HepG2 (cell line): ENCODE results near the gene FUBP3. TPM values are rescaled to one million over a fixed set of nuclear protein-coding genes. Genes with fewer than 3 reads are reported as not detected.

Source experiments
- AKNA ChIP-seq: sonication (generic); formaldehyde crosslinking; IDR thresholded peaks from 2 replicates; pipeline ENCODE4 v1.4.0; 2020; ENCODE audit warnings: missing genetic modification reagents, borderline replicate concordance
- HOXA3 ChIP-seq: sonication (generic); formaldehyde crosslinking; IDR thresholded peaks from 2 replicates; pipeline ENCODE4 v1.5.0; 2020; ENCODE audit warnings: missing genetic modification reagents
- IRF2 ChIP-seq: IDR thresholded peaks from 2 replicates; pipeline ENCODE4 v1.6.1; 2018; ENCODE audit warnings: missing genetic modification reagents, missing compliant biosample characterization
- ZNF234 ChIP-seq: sonication (generic); formaldehyde crosslinking; conservative IDR thresholded peaks from 2 replicates; pipeline ENCODE4 v1.5.1; 2020; ENCODE audit warnings: mild to moderate bottlenecking, missing genetic modification reagents
- ZNF784 ChIP-seq: sonication (generic); formaldehyde crosslinking; IDR thresholded peaks from 2 replicates; pipeline ENCODE4 v1.5.1; 2020; ENCODE audit warnings: missing genetic modification reagents, mild to moderate bottlenecking, borderline replicate concordance
- polyA plus RNA-seq, 8 experiments: library from polyadenylated mRNA; depleted of rRNA in 3 of 8; stranded (reverse) in 7 of 8; unstranded in 1 of 8; fragments of >200 nt; fragmentation: Illumina TruSeq in 4 of 8; extraction: Trizol in 4 of 8; gene quantifications; 2 replicates each; pipeline versions ENCODE4 v1.2.1 to v1.2.3, GENCODE V29; 2011 to 2016; ENCODE audit warnings: low read depth in 4 of 8, missing spikeins in 1 of 8, mixed read lengths in 1 of 8; ENCODE audit not compliant: insufficient read depth in 1 of 8
- total RNA-seq, 5 experiments: library from RNA; depleted of rRNA; stranded (reverse); fragments of >200 nt; fragmentation: Illumina TruSeq; extraction: Trizol; gene quantifications; 2 replicates each; pipeline ENCODE4 v1.2.3, GENCODE V29; 2016; ENCODE audit warnings: low read depth in 1 of 5
- TF ChIP-seq, protein P1 (sequence below): sonication (generic); formaldehyde crosslinking; IDR thresholded peaks from 2 replicates; pipeline ENCODE4 v1.5.1; 2020; ENCODE audit warnings: mild to moderate bottlenecking, missing genetic modification reagents, moderate library complexity
- TF ChIP-seq, protein P2 (sequence below): sonication (generic); formaldehyde crosslinking; conservative IDR thresholded peaks from 2 replicates; pipeline ENCODE4 v1.8.0; 2022; ENCODE audit warnings: missing genetic modification reagents
- TF ChIP-seq, protein P3 (sequence below): sonication (generic); formaldehyde crosslinking; IDR thresholded peaks from 2 replicates; pipeline ENCODE4 v1.5.0; 2020; ENCODE audit warnings: mild to moderate bottlenecking, missing genetic modification reagents, borderline replicate concordance

The FUBP3 gene
- total and polyA plus RNA-seq, 2 of the 13 experiments (the other 11 are each of a cell fraction or from before 2014, with no cell fraction given): 28.7 to 40.0 TPM

GRCh38 chr9:130583271-130583670 lies 3.9 kb downstream of the FUBP3 start (continued):
- TF ChIP-seq, protein P1, sequence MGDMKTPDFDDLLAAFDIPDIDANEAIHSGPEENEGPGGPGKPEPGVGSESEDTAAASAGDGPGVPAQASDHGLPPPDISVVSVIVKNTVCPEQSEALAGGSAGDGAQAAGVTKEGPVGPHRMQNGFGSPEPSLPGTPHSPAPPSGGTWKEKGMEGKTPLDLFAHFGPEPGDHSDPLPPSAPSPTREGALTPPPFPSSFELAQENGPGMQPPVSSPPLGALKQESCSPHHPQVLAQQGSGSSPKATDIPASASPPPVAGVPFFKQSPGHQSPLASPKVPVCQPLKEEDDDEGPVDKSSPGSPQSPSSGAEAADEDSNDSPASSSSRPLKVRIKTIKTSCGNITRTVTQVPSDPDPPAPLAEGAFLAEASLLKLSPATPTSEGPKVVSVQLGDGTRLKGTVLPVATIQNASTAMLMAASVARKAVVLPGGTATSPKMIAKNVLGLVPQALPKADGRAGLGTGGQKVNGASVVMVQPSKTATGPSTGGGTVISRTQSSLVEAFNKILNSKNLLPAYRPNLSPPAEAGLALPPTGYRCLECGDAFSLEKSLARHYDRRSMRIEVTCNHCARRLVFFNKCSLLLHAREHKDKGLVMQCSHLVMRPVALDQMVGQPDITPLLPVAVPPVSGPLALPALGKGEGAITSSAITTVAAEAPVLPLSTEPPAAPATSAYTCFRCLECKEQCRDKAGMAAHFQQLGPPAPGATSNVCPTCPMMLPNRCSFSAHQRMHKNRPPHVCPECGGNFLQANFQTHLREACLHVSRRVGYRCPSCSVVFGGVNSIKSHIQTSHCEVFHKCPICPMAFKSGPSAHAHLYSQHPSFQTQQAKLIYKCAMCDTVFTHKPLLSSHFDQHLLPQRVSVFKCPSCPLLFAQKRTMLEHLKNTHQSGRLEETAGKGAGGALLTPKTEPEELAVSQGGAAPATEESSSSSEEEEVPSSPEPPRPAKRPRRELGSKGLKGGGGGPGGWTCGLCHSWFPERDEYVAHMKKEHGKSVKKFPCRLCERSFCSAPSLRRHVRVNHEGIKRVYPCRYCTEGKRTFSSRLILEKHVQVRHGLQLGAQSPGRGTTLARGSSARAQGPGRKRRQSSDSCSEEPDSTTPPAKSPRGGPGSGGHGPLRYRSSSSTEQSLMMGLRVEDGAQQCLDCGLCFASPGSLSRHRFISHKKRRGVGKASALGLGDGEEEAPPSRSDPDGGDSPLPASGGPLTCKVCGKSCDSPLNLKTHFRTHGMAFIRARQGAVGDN: no peak
- TF ChIP-seq HOXA3 (no peak), ZNF784 (CRISPR knock-in tag) (no peak), IRF2 (CRISPR knock-in tag) (no peak), AKNA (no peak), ZNF234 (CRISPR knock-in tag) (no peak)
- TF ChIP-seq, protein P2, sequence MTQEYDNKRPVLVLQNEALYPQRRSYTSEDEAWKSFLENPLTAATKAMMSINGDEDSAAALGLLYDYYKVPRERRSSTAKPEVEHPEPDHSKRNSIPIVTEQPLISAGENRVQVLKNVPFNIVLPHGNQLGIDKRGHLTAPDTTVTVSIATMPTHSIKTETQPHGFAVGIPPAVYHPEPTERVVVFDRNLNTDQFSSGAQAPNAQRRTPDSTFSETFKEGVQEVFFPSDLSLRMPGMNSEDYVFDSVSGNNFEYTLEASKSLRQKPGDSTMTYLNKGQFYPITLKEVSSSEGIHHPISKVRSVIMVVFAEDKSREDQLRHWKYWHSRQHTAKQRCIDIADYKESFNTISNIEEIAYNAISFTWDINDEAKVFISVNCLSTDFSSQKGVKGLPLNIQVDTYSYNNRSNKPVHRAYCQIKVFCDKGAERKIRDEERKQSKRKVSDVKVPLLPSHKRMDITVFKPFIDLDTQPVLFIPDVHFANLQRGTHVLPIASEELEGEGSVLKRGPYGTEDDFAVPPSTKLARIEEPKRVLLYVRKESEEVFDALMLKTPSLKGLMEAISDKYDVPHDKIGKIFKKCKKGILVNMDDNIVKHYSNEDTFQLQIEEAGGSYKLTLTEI (CRISPR knock-in tag): no peak
- TF ChIP-seq, protein P3, sequence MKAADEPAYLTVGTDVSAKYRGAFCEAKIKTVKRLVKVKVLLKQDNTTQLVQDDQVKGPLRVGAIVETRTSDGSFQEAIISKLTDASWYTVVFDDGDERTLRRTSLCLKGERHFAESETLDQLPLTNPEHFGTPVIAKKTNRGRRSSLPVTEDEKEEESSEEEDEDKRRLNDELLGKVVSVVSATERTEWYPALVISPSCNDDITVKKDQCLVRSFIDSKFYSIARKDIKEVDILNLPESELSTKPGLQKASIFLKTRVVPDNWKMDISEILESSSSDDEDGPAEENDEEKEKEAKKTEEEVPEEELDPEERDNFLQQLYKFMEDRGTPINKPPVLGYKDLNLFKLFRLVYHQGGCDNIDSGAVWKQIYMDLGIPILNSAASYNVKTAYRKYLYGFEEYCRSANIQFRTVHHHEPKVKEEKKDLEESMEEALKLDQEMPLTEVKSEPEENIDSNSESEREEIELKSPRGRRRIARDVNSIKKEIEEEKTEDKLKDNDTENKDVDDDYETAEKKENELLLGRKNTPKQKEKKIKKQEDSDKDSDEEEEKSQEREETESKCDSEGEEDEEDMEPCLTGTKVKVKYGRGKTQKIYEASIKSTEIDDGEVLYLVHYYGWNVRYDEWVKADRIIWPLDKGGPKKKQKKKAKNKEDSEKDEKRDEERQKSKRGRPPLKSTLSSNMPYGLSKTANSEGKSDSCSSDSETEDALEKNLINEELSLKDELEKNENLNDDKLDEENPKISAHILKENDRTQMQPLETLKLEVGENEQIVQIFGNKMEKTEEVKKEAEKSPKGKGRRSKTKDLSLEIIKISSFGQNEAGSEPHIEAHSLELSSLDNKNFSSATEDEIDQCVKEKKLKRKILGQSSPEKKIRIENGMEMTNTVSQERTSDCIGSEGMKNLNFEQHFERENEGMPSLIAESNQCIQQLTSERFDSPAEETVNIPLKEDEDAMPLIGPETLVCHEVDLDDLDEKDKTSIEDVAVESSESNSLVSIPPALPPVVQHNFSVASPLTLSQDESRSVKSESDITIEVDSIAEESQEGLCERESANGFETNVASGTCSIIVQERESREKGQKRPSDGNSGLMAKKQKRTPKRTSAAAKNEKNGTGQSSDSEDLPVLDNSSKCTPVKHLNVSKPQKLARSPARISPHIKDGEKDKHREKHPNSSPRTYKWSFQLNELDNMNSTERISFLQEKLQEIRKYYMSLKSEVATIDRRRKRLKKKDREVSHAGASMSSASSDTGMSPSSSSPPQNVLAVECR (CRISPR knock-in tag): no peak
